Measurements from ENCODE around the gene PNLIPRP1. TPM values are rescaled to one million over a fixed set of nuclear protein-coding genes. Genes with fewer than 3 reads are reported as not detected.

The PNLIPRP1 gene
- total RNA-seq, 1 donor from 2014 or later: not detected

GRCh38 chr10:116566932-116567331 lies 23.8 kb upstream of the PNLIPRP1 start:
- no peak overlapping the region for H3K4me3 Mint-ChIP-seq (ENCODE audit: low read depth)
- H3K27me3 Mint-ChIP-seq: peaks cover 8% of the 10 kb centered on the region
- no peak for DNase-seq (ENCODE audit: low spot score, unreplicated experiment)
- H3K9me3 Mint-ChIP-seq (ENCODE audit: low read depth): no peaks in the 10 kb centered on the region
- TF ChIP-seq CTCF (IDR thresholded peaks at IDR 0.05; ENCODE audit: unreplicated experiment): no peak
- H3K36me3 Mint-ChIP-seq (ENCODE audit: insufficient read depth): no peaks in the 10 kb centered on the region
- no peak overlapping the region for H3K27ac Mint-ChIP-seq
- H3K4me1 Mint-ChIP-seq (ENCODE audit: low read depth): no peaks in the 10 kb centered on the region

GRCh38 chr10:116567335-116567734 lies 23.4 kb upstream of the PNLIPRP1 start:
- peaks cover 8% of the 10 kb centered on the region for H3K27me3 Mint-ChIP-seq

GRCh38 chr10:116574797-116575196 lies 16.0 kb upstream of the PNLIPRP1 start:
- no peak for DNase-seq (ENCODE audit: low spot score, unreplicated experiment)
- H3K9me3 Mint-ChIP-seq (ENCODE audit: low read depth): no peaks in the 10 kb centered on the region
- H3K36me3 Mint-ChIP-seq (ENCODE audit: insufficient read depth): no peaks in the 10 kb centered on the region
- TF ChIP-seq CTCF (IDR thresholded peaks at IDR 0.05; ENCODE audit: unreplicated experiment): no peak
- H3K4me1 Mint-ChIP-seq (ENCODE audit: low read depth): no peaks in the 10 kb centered on the region
- peaks cover 16% of the 10 kb centered on the region for H3K27me3 Mint-ChIP-seq
- no peak overlapping the region for H3K27ac Mint-ChIP-seq
- H3K4me3 Mint-ChIP-seq (ENCODE audit: low read depth): no peak overlapping the region

More at GRCh38 chr10:116567335-116567734, 23.4 kb upstream of the PNLIPRP1 start:
- H3K36me3 Mint-ChIP-seq (ENCODE audit: insufficient read depth): no peaks in the 10 kb centered on the region
- no peak overlapping the region for H3K4me3 Mint-ChIP-seq (ENCODE audit: low read depth)
- no peak for TF ChIP-seq CTCF (IDR thresholded peaks at IDR 0.05; ENCODE audit: unreplicated experiment)
- no peaks in the 10 kb centered on the region for H3K9me3 Mint-ChIP-seq (ENCODE audit: low read depth)
- no peak overlapping the region for H3K27ac Mint-ChIP-seq
- DNase-seq (ENCODE audit: low spot score, unreplicated experiment): no peak
- H3K4me1 Mint-ChIP-seq (ENCODE audit: low read depth): no peaks in the 10 kb centered on the region

GRCh38 chr10:116587878-116588591 lies 2.7 kb upstream of the PNLIPRP1 start:
- peaks cover 38% of the 10 kb centered on the region for H3K27me3 Mint-ChIP-seq
- no peaks in the 10 kb centered on the region for H3K36me3 Mint-ChIP-seq (ENCODE audit: insufficient read depth)
- DNase-seq (ENCODE audit: low spot score, unreplicated experiment): no peak
- H3K27ac Mint-ChIP-seq: no peak overlapping the region
- no peak overlapping the region for H3K4me3 Mint-ChIP-seq (ENCODE audit: low read depth)
- peaks cover 11% of the 10 kb centered on the region for H3K4me1 Mint-ChIP-seq (ENCODE audit: low read depth)
- no peaks in the 10 kb centered on the region for H3K9me3 Mint-ChIP-seq (ENCODE audit: low read depth)
- no peak for TF ChIP-seq CTCF (IDR thresholded peaks at IDR 0.05; ENCODE audit: unreplicated experiment)

- Mint-ChIP-seq H3K27me3 (peaks cover 43% of the 10 kb centered on the region), H3K4me3 (ENCODE audit: low read depth) (no peak overlapping the region), H3K4me1 (ENCODE audit: low read depth) (peaks cover 11% of the 10 kb centered on the region), H3K36me3 (ENCODE audit: insufficient read depth) (no peaks in the 10 kb centered on the region), H3K27ac (no peak overlapping the region), H3K9me3 (ENCODE audit: low read depth) (no peaks in the 10 kb centered on the region)
- DNase-seq (ENCODE audit: low spot score, unreplicated experiment): no peak
- TF ChIP-seq CTCF (IDR thresholded peaks at IDR 0.05; ENCODE audit: unreplicated experiment): no peak
Measured at GRCh38 chr10:116588995-116589394, 1.8 kb upstream of the PNLIPRP1 start.
